IPS-18a (cell line): ENCODE data around the gene KIF5C.

Source experiments
- H3K27ac ChIP-seq: one replicate; pipeline ENCODE4 v1.5.1; 2013; ENCODE audit warnings: low read length
- H3K27me3 ChIP-seq: one replicate; pipeline ENCODE4 v1.6.1; 2013; ENCODE audit warnings: mild to moderate bottlenecking, low read length; ENCODE audit not compliant: control insufficient read depth, insufficient read depth
- H3K36me3 ChIP-seq: one replicate; pipeline ENCODE4 v1.6.1; 2013; ENCODE audit warnings: low read depth, low read length; ENCODE audit not compliant: control insufficient read depth
- H3K4me1 ChIP-seq: one replicate; pipeline ENCODE4 v1.6.1; 2013; ENCODE audit warnings: low read depth, low read length; ENCODE audit not compliant: control insufficient read depth
- H3K4me3 ChIP-seq: one replicate; pipeline ENCODE4 v1.5.1; 2013; ENCODE audit warnings: low read length
- H3K9ac ChIP-seq: one replicate; pipeline ENCODE4 v1.6.1; 2013; ENCODE audit warnings: mild to moderate bottlenecking, low read length, moderate library complexity
- H3K9me3 ChIP-seq: one replicate; pipeline ENCODE4 v1.6.1; 2013; ENCODE audit warnings: low read depth, low read length; ENCODE audit not compliant: control insufficient read depth

The KIF5C gene

GRCh38 chr2:148866091-148866490, 8.9 kb upstream of the KIF5C start:
- H3K36me3 ChIP-seq, result no peaks in the 10 kb centered on the region
- no peak overlapping the region for H3K4me3 ChIP-seq
- no peak overlapping the region for H3K27ac ChIP-seq
- H3K9ac ChIP-seq, result no peak overlapping the region
- H3K27me3 ChIP-seq, result peaks cover 14% of the 10 kb centered on the region
- no peaks in the 10 kb centered on the region for H3K9me3 ChIP-seq
- no peaks in the 10 kb centered on the region for H3K4me1 ChIP-seq

- Histone ChIP-seq H3K27ac (no peak overlapping the region), H3K36me3 (no peaks in the 10 kb centered on the region), H3K9ac (no peak overlapping the region), H3K27me3 (peaks cover 26% of the 10 kb centered on the region), H3K4me1 (no peaks in the 10 kb centered on the region), H3K9me3 (no peaks in the 10 kb centered on the region), H3K4me3 (no peak overlapping the region)
Measured at GRCh38 chr2:148867079-148867769, 7.8 kb upstream of the KIF5C start.

GRCh38 chr2:148875387-148876051, 492 bp downstream of the KIF5C start:
- H3K27me3 ChIP-seq, result peaks cover 33% of the 10 kb centered on the region
- no peaks in the 10 kb centered on the region for H3K4me1 ChIP-seq
- H3K9me3 ChIP-seq, result no peaks in the 10 kb centered on the region
- peak overlapping the region; percentile 85 for H3K4me3 ChIP-seq
- peak overlapping the region; percentile 72 for H3K9ac ChIP-seq
- H3K27ac ChIP-seq, result no peak overlapping the region
- peaks cover 2% of the 10 kb centered on the region for H3K36me3 ChIP-seq

GRCh38 chr2:148876202-148876594, 1.2 kb downstream of the KIF5C start:
- Histone ChIP-seq H3K9me3 (no peaks in the 10 kb centered on the region), H3K9ac (peak overlapping the region; percentile 72), H3K27ac (no peak overlapping the region), H3K4me3 (peak overlapping the region; percentile 85), H3K27me3 (peaks cover 32% of the 10 kb centered on the region), H3K36me3 (peaks cover 2% of the 10 kb centered on the region), H3K4me1 (no peaks in the 10 kb centered on the region)

GRCh38 chr2:148876595-148877402, 1.8 kb downstream of the KIF5C start:
- H3K9ac ChIP-seq, result peak overlapping the region; percentile 72
- H3K27ac ChIP-seq, result no peak overlapping the region
- peak overlapping the region; percentile 85 for H3K4me3 ChIP-seq
- H3K4me1 ChIP-seq, result no peaks in the 10 kb centered on the region
- H3K9me3 ChIP-seq, result no peaks in the 10 kb centered on the region
- peaks cover 2% of the 10 kb centered on the region for H3K36me3 ChIP-seq
- H3K27me3 ChIP-seq, result peaks cover 26% of the 10 kb centered on the region

GRCh38 chr2:148877403-148877740, 2.3 kb downstream of the KIF5C start:
- Histone ChIP-seq H3K9me3 (no peaks in the 10 kb centered on the region), H3K4me3 (peak overlapping the region; percentile 85), H3K4me1 (no peaks in the 10 kb centered on the region), H3K27ac (no peak overlapping the region), H3K9ac (no peak overlapping the region), H3K27me3 (peaks cover 20% of the 10 kb centered on the region), H3K36me3 (peaks cover 2% of the 10 kb centered on the region)

GRCh38 chr2:148880636-148881035, 5.6 kb downstream of the KIF5C start:
- H3K27me3 ChIP-seq, result no peaks in the 10 kb centered on the region
- no peaks in the 10 kb centered on the region for H3K9me3 ChIP-seq
- no peaks in the 10 kb centered on the region for H3K4me1 ChIP-seq
- H3K9ac ChIP-seq, result no peak overlapping the region
- peaks cover 2% of the 10 kb centered on the region for H3K36me3 ChIP-seq
- no peak overlapping the region for H3K4me3 ChIP-seq
- no peak overlapping the region for H3K27ac ChIP-seq

- peaks cover 5% of the 10 kb centered on the region for H3K4me1 ChIP-seq
- no peaks in the 10 kb centered on the region for H3K9me3 ChIP-seq
- peaks cover 2% of the 10 kb centered on the region for H3K36me3 ChIP-seq
Measured at GRCh38 chr2:148882051-148882450, 7.0 kb downstream of the KIF5C start.

GRCh38 chr2:148885209-148885608, 10.2 kb downstream of the KIF5C start:
- Histone ChIP-seq H3K36me3 (peaks cover 2% of the 10 kb centered on the region), H3K4me3 (no peak overlapping the region), H3K9me3 (no peaks in the 10 kb centered on the region), H3K27me3 (no peaks in the 10 kb centered on the region), H3K9ac (no peak overlapping the region), H3K4me1 (peaks cover 13% of the 10 kb centered on the region), H3K27ac (no peak overlapping the region)

More at GRCh38 chr2:148882051-148882450, 7.0 kb downstream of the KIF5C start:
- Histone ChIP-seq H3K9ac (no peak overlapping the region), H3K4me3 (no peak overlapping the region), H3K27me3 (no peaks in the 10 kb centered on the region), H3K27ac (no peak overlapping the region)

- Histone ChIP-seq H3K9ac (no peak overlapping the region), H3K27ac (no peak overlapping the region), H3K9me3 (no peaks in the 10 kb centered on the region), H3K27me3 (no peaks in the 10 kb centered on the region), H3K4me1 (peaks cover 13% of the 10 kb centered on the region), H3K36me3 (no peaks in the 10 kb centered on the region), H3K4me3 (no peak overlapping the region)
Measured at GRCh38 chr2:148885988-148886387, 11.0 kb downstream of the KIF5C start.

- H3K9ac ChIP-seq, result peak overlapping the region; percentile 26
- no peaks in the 10 kb centered on the region for H3K9me3 ChIP-seq
- H3K36me3 ChIP-seq, result no peaks in the 10 kb centered on the region
- no peak overlapping the region for H3K27ac ChIP-seq
- H3K27me3 ChIP-seq, result no peaks in the 10 kb centered on the region
- H3K4me3 ChIP-seq, result peak overlapping the region; percentile 71
- peaks cover 13% of the 10 kb centered on the region for H3K4me1 ChIP-seq
Measured at GRCh38 chr2:148887350-148888002, 12.4 kb downstream of the KIF5C start.
